ENCODE results near the gene PAAF1.

The PAAF1 gene

GRCh38 chr11:73946798-73947458, 70.1 kb downstream of the PAAF1 start:
- DNase-seq: no peak

GRCh38 chr11:73949246-73949645, 72.4 kb downstream of the PAAF1 start:
- DNase-seq: no peak

GRCh38 chr11:73949912-73950311, 73.1 kb downstream of the PAAF1 start:
- DNase-seq: no peak

GRCh38 chr11:73950869-73951710, 74.3 kb downstream of the PAAF1 start, which contains the start of gene DNAJB13:
Gene DNAJB13, plus strand, starts transcription at chr11:73951026. Its CDS starts 44 bp downstream, at chr11:73951070.
- no peak for DNase-seq

GRCh38 chr11:73951797-73952196, 75.0 kb downstream of the PAAF1 start:
- no peak for DNase-seq

GRCh38 chr11:73956876-73957653, 80.3 kb downstream of the PAAF1 start:
- DNase-seq: no peak

- no peak for DNase-seq
Observed at GRCh38 chr11:73957654-73958361, 81.0 kb downstream of the PAAF1 start.

GRCh38 chr11:73958521-73959141, 81.8 kb downstream of the PAAF1 start:
- DNase-seq: no peak

GRCh38 chr11:73961321-73961720, 84.5 kb downstream of the PAAF1 start:
- DNase-seq: no peak

GRCh38 chr11:73962101-73962705, 85.4 kb downstream of the PAAF1 start:
- DNase-seq: no peak

GRCh38 chr11:73963861-73964260, 87.1 kb downstream of the PAAF1 start:
- DNase-seq: no peak

- DNase-seq: no peak
Observed at GRCh38 chr11:73965076-73965763, 88.4 kb downstream of the PAAF1 start.

GRCh38 chr11:73965764-73966121, 88.9 kb downstream of the PAAF1 start:
- no peak for DNase-seq

GRCh38 chr11:73968356-73968966, 91.7 kb downstream of the PAAF1 start:
- DNase-seq: no peak

- DNase-seq: no peak
Observed at GRCh38 chr11:73969091-73969490, 92.3 kb downstream of the PAAF1 start.

GRCh38 chr11:73969991-73970800, 93.4 kb downstream of the PAAF1 start:
- DNase-seq: peak in 1 of 2 experiments; percentile 36

GRCh38 chr11:73971175-73971719, 94.4 kb downstream of the PAAF1 start:
- DNase-seq: peak in 1 of 2 experiments; percentile 46

GRCh38 chr11:73972187-73972586, 95.4 kb downstream of the PAAF1 start:
- DNase-seq: no peak

- DNase-seq: no peak
Observed at GRCh38 chr11:73972620-73973449, 96.0 kb downstream of the PAAF1 start.

Data from activated CD4-positive, alpha-beta T cell treated with anti-CD3 and anti-CD28 coated beads, Interleukin-2, amount 50 U/mL, for 48 hours (primary cell).